ENCODE data around the gene ALKBH3. TPM values are rescaled to one million over a fixed set of nuclear protein-coding genes. Genes with fewer than 3 reads are reported as not detected.

The ALKBH3 gene
- total RNA-seq, 2 experiments from 2014 or later: 41.9 to 42.3 TPM

- DNase-seq (no peak), ATAC-seq (peak; percentile 18)
- Mint-ChIP-seq H3K36me3 (ENCODE audit: low read depth) (peaks cover 3% of the 10 kb centered on the region), H3K27ac (no peak overlapping the region), H3K4me3 (peak overlapping the region; percentile 76), H3K4me1 (peaks cover 17% of the 10 kb centered on the region), H3K9me3 (ENCODE audit: low read depth) (no peaks in the 10 kb centered on the region), H3K27me3 (peaks cover 51% of the 10 kb centered on the region)
- POLR2A ChIA-PET: no interaction called here
- CTCF ChIA-PET: interaction anchor here (0.6 to 4.1 kb wide), 6 partner anchors 15 to 257 kb away, joined by 3 to 35 read pairs (median 4); no protein-coding TSS in a partner anchor
- intact Hi-C loops (cut with DNase I, micrococcal nuclease): loop anchor here (1.0 to 10.0 kb wide), 8 partner anchors 54 to 371 kb away; partner anchors contain the start of genes ALX4 (in 1 of the 2) and HSD17B12 (in 1 of the 2)
These were observed 63.5 kb downstream of the ALKBH3 start for GRCh38 chr11:43943931-43944751.

GRCh38 chr11:43944761-43945311, 64.2 kb downstream of the ALKBH3 start:
- Mint-ChIP-seq H3K9me3 (ENCODE audit: low read depth) (no peaks in the 10 kb centered on the region), H3K27me3 (peaks cover 51% of the 10 kb centered on the region), H3K4me3 (peak overlapping the region; percentile 21), H3K36me3 (ENCODE audit: low read depth) (peaks cover 3% of the 10 kb centered on the region), H3K27ac (no peak overlapping the region), H3K4me1 (peaks cover 17% of the 10 kb centered on the region)
- DNase-seq (peak; percentile 89), ATAC-seq (peak; percentile 55)
- intact Hi-C loops (cut with DNase I, micrococcal nuclease): loop anchor here (1.0 to 10.0 kb wide), 7 partner anchors 55 to 370 kb away; partner anchors contain the start of genes ALX4 (in 1 of the 2) and HSD17B12 (in 1 of the 2)
- ChIA-PET CTCF (interaction anchor here (0.6 to 4.1 kb wide), 11 partner anchors 22 to 887 kb away, joined by 3 to 35 read pairs (median 4); partner anchors contain the start of gene ALKBH3), POLR2A (no interaction called here)

- no peak for DNase-seq
- Mint-ChIP-seq H3K9me3 (ENCODE audit: low read depth) (no peaks in the 10 kb centered on the region), H3K36me3 (ENCODE audit: low read depth) (peaks cover 3% of the 10 kb centered on the region), H3K27ac (no peak overlapping the region), H3K4me1 (peaks cover 13% of the 10 kb centered on the region), H3K27me3 (peaks cover 43% of the 10 kb centered on the region), H3K4me3 (no peak overlapping the region)
- ChIA-PET CTCF (interaction anchor here (0.6 to 2.4 kb wide), 4 partner anchors 55 to 525 kb away, joined by 3 to 8 read pairs (median 4); no protein-coding TSS in a partner anchor), POLR2A (no interaction called here)
- no peak for ATAC-seq
- intact Hi-C loops (cut with DNase I, micrococcal nuclease): loop anchor here in 1 of 2 experiments (10.0 kb wide), 2 partner anchors 262 to 368 kb away; partner anchors contain the start of genes ALX4 and HSD17B12
These were observed 66.4 kb downstream of the ALKBH3 start for GRCh38 chr11:43947003-43947500.

- intact Hi-C loops (cut with DNase I, micrococcal nuclease): loop anchor here in 1 of 2 experiments (10.0 kb wide), 2 partner anchors 263 to 367 kb away; partner anchors contain the start of genes ALX4 and HSD17B12
- ChIA-PET POLR2A (no interaction called here), CTCF (interaction anchor here (0.7 to 2.4 kb wide), 4 partner anchors 13 to 67 kb away, joined by 3 to 8 read pairs (median 3); no protein-coding TSS in a partner anchor)
- H3K9me3 Mint-ChIP-seq (ENCODE audit: low read depth): no peaks in the 10 kb centered on the region
- no peak overlapping the region for H3K4me3 Mint-ChIP-seq
- peaks cover 3% of the 10 kb centered on the region for H3K36me3 Mint-ChIP-seq (ENCODE audit: low read depth)
- no peak overlapping the region for H3K27ac Mint-ChIP-seq
- no peak for ATAC-seq
- DNase-seq: no peak
- H3K4me1 Mint-ChIP-seq: peaks cover 13% of the 10 kb centered on the region
- peaks cover 49% of the 10 kb centered on the region for H3K27me3 Mint-ChIP-seq
These were observed 67.2 kb downstream of the ALKBH3 start for GRCh38 chr11:43947815-43948214.

GRCh38 chr11:43948341-43949225, 68.0 kb downstream of the ALKBH3 start:
- intact Hi-C loops (cut with DNase I, micrococcal nuclease): loop anchor here in 1 of 2 experiments (10.0 kb wide), 2 partner anchors 264 to 366 kb away; partner anchors contain the start of genes ALX4 and HSD17B12
- H3K9me3 Mint-ChIP-seq (ENCODE audit: low read depth): no peaks in the 10 kb centered on the region
- H3K27ac Mint-ChIP-seq: no peak overlapping the region
- peaks cover 10% of the 10 kb centered on the region for H3K4me1 Mint-ChIP-seq
- ChIA-PET POLR2A (no interaction called here), CTCF (interaction anchor here (0.7 to 2.4 kb wide), 3 partner anchors 12 to 67 kb away, joined by 3 to 8 read pairs (median 3); no protein-coding TSS in a partner anchor)
- DNase-seq: no peak
- no peak overlapping the region for H3K4me3 Mint-ChIP-seq
- H3K36me3 Mint-ChIP-seq (ENCODE audit: low read depth): peaks cover under 1% of the 10 kb centered on the region
- no peak for ATAC-seq
- peaks cover 46% of the 10 kb centered on the region for H3K27me3 Mint-ChIP-seq

GRCh38 chr11:43950311-43950855, 69.8 kb downstream of the ALKBH3 start:
- Mint-ChIP-seq H3K27ac (no peak overlapping the region), H3K36me3 (ENCODE audit: low read depth) (no peaks in the 10 kb centered on the region), H3K9me3 (ENCODE audit: low read depth) (no peaks in the 10 kb centered on the region), H3K4me1 (no peaks in the 10 kb centered on the region), H3K27me3 (peaks cover 35% of the 10 kb centered on the region), H3K4me3 (no peak overlapping the region)
- intact Hi-C loops (cut with DNase I, micrococcal nuclease): no loop called here
- POLR2A ChIA-PET: no interaction called here
- ATAC-seq (no peak), DNase-seq (no peak)
- CTCF ChIA-PET: no interaction called here

- ChIA-PET POLR2A (no interaction called here), CTCF (interaction anchor here (1.0 kb wide), 1 partner anchor 12 kb away, joined by 3 read pairs; no protein-coding TSS in a partner anchor)
- no peaks in the 10 kb centered on the region for H3K9me3 Mint-ChIP-seq (ENCODE audit: low read depth)
- DNase-seq (no peak), ATAC-seq (no peak)
- H3K27me3 Mint-ChIP-seq: peaks cover 29% of the 10 kb centered on the region
- H3K27ac Mint-ChIP-seq: no peak overlapping the region
- no peak overlapping the region for H3K4me3 Mint-ChIP-seq
- no peaks in the 10 kb centered on the region for H3K4me1 Mint-ChIP-seq
- H3K36me3 Mint-ChIP-seq (ENCODE audit: low read depth): no peaks in the 10 kb centered on the region
- intact Hi-C loops (cut with DNase I, micrococcal nuclease): no loop called here
These were observed 70.6 kb downstream of the ALKBH3 start for GRCh38 chr11:43951231-43951630.

- no peak for ATAC-seq
- intact Hi-C loops (cut with DNase I, micrococcal nuclease): no loop called here
- H3K27me3 Mint-ChIP-seq: peaks cover 24% of the 10 kb centered on the region
These were observed 71.4 kb downstream of the ALKBH3 start for GRCh38 chr11:43952020-43952400.

GRCh38 chr11:43952401-43953342, 72.0 kb downstream of the ALKBH3 start:
- ChIA-PET POLR2A (no interaction called here), CTCF (no interaction called here)
- H3K36me3 Mint-ChIP-seq (ENCODE audit: low read depth): no peaks in the 10 kb centered on the region
- no peak overlapping the region for H3K27ac Mint-ChIP-seq
- peaks cover 20% of the 10 kb centered on the region for H3K27me3 Mint-ChIP-seq
- no peaks in the 10 kb centered on the region for H3K9me3 Mint-ChIP-seq (ENCODE audit: low read depth)
- no peak for ATAC-seq
- no peak for DNase-seq
- no peak overlapping the region for H3K4me3 Mint-ChIP-seq
- intact Hi-C loops (cut with DNase I, micrococcal nuclease): no loop called here
- H3K4me1 Mint-ChIP-seq: no peaks in the 10 kb centered on the region

More at GRCh38 chr11:43952020-43952400, 71.4 kb downstream of the ALKBH3 start:
- no peak overlapping the region for H3K4me3 Mint-ChIP-seq
- CTCF ChIA-PET: interaction anchor here (1.0 kb wide), 1 partner anchor 13 kb away, joined by 3 read pairs; no protein-coding TSS in a partner anchor
- H3K27ac Mint-ChIP-seq: no peak overlapping the region
- H3K4me1 Mint-ChIP-seq: no peaks in the 10 kb centered on the region
- POLR2A ChIA-PET: no interaction called here
- no peaks in the 10 kb centered on the region for H3K36me3 Mint-ChIP-seq (ENCODE audit: low read depth)
- no peaks in the 10 kb centered on the region for H3K9me3 Mint-ChIP-seq (ENCODE audit: low read depth)
- DNase-seq: no peak

GRCh38 chr11:43953521-43953920, 72.9 kb downstream of the ALKBH3 start:
- Mint-ChIP-seq H3K27me3 (peaks cover 20% of the 10 kb centered on the region), H3K4me3 (no peak overlapping the region)
- CTCF ChIA-PET: no interaction called here

More at GRCh38 chr11:43953521-43953920, 72.9 kb downstream of the ALKBH3 start:
- H3K27ac Mint-ChIP-seq: no peak overlapping the region
- no peaks in the 10 kb centered on the region for H3K4me1 Mint-ChIP-seq
- ATAC-seq: peak; percentile 19
- DNase-seq: no peak
- H3K9me3 Mint-ChIP-seq (ENCODE audit: low read depth): no peaks in the 10 kb centered on the region
- no peaks in the 10 kb centered on the region for H3K36me3 Mint-ChIP-seq (ENCODE audit: low read depth)
- intact Hi-C loops (cut with DNase I, micrococcal nuclease): no loop called here
- POLR2A ChIA-PET: no interaction called here
